NCI-H524 treated with DMSO at 0.1 percent for 48 hours (cell line): ENCODE results near the gene PAX5.

ENCODE experiments used
- DNase-seq: peaks from one replicate; lab custom pipeline; 2025; lab: John Stamatoyannopoulos, UW

The PAX5 gene

DNA sequence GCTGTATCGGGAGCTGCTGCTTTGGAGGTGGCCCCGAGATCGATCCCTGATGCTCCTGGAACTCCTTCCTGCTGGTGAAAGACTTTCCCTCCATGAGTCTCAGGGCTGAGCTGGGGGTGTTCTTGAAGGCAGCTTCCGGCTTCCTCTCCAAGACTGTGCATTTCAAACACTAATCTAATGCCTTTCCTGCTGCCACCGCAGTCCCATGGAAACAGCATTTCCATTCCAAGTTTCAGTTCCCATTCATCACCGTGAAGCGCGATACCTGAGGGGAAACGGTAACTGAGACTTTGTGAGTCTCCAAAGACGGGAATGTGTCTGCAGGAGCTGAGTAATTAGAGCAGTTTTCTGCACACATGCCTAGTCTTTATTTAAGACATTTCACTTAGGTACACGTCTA lies 230.1 kb downstream of the PAX5 start:
- no peak for DNase-seq

DNA sequence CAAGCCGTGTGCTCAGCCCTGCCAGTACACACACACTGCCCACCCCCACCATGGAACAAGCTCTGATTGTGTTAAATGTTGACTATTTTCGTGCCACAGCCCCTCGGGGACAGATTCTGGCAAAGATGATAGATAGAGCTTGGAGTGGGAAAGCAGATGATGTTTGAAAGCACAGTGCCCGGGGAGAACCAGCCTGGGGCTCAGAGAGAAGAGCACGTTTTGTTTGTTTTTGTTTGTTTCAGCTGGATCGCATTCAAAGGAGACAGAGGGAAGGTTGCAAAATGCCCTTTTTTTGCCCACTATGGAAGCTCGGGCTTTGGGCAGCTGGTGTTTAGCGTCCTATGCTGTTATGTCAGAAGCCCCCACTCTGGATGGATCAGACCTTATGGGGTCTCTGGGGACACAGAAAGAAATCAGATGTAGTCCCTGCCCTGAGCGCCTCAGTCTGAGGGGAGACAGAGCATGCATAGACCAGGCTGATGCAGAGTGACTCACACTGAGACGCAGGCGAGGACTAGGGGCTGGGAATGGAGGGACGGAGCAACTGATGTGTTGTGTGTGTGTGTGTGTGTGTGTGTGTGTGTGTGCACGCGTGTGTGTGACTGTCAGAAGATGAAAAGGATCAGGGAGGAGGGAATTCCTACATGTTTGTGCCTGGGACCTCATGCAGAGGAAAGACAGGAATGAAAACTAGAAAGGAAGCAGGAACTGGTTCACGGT lies 231.7 kb downstream of the PAX5 start:
- no peak for DNase-seq

DNA sequence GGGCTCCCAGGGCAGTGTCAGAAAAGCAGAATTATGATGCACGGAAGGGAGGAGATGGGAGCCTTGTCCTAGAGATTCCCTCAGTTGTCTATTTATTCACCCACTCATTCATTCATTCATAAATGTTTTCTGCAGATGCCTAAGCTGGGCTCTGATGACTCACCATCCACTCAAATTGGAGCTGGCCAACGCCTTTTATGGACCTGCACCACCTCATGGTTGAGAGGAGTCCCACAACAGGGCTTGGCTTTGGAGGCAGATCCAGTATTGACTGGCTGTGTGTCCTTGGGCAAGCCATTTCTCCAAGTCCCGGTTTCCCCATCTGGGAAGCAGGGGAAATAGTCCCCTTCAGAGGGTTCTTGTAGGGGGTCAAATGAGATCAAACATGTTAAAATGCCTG lies 233.6 kb downstream of the PAX5 start:
- no peak for DNase-seq

DNA sequence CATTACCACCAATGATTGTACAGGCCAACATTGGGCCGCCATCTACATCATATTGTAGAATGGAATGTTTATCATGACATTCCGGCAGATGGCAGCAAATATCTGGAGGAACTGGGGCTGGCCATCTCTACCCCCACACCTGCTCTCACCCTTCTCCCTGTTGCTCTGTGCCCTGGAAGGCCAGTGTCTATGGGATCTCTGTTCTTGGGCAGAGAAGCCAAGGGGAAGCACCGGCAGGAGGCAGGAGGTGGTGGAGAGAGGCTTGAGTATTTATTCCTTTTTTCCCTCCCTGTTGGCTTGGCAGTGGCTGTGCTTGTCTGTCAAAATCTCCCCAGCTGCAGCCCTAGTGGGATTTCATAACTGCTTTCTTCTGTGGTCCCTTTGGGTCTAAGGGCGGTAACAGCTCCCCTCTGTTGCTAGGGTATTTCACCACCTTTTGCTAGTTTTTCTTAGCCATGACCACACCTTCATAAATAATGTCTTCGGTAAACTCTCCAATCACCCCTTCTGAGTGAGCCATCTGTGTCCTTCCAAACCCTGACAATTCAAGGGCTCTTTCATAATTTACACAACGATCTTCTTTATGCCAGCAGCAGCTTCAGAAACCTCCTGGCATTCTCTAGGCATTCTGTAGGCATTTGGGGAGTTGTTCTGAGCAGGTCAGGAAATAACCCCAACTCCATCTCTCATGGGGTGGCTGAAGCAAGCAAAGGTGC lies 235.6 kb downstream of the PAX5 start:
- DNase-seq: no peak

DNA sequence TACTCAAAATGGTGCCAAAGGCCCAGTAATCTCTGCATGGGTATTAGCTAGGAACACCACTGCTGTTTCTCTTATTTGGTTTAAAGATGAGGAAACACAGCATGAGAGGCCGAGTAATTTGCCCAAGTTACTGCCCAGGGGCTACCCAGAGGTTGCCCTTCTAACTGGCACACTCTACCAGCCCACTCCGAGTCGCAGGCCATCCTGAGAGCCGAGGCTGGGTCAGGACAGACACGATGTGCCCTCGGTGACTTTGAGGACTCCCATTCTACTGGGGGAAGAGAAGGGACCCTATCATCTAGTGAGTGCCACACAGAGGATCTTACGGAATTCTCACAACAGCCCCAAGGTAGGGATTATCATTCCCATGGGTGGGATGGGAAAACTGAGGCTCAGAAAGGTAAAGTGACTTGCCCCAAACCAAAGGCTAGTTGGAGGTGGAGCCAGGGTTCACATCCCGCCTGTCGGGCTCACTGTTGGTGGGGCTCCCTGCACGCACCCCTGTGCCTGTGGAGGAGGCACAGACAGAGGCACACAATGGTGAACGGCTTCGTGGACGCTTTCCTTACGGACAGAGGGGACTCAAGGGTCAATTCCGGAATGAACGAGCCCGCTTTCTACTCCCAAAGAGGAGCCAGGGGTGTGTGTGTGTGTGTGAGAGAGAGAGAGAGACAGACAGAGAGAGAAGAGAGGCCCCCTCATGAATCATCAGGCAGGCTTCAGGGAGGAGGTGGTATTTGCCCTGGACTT lies 236.4 kb downstream of the PAX5 start:
- DNase-seq: no peak

- DNase-seq: no peak
Observed at GRCh38 chr9:36796671-36797419, 237.2 kb downstream of the PAX5 start.

DNA sequence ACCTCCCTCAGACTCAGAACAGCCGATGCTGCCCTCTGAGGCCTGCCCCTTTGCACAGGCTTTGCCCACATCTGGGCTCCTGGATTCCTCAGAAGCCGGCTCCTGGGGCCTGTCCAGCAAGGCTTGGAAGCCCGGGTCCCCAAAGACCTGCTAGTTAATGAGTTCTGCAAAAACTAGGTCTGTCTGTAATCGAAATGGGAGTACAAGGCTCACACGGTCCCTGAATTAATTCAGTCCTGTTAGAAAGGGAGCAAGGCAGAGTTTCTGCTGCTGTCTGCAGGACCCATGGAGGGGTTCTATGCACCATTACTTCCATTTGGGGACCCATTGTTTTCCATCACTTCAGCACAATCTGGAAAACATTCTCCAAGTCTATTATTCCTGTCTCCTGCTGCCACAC lies 239.6 kb downstream of the PAX5 start:
- no peak for DNase-seq

DNA sequence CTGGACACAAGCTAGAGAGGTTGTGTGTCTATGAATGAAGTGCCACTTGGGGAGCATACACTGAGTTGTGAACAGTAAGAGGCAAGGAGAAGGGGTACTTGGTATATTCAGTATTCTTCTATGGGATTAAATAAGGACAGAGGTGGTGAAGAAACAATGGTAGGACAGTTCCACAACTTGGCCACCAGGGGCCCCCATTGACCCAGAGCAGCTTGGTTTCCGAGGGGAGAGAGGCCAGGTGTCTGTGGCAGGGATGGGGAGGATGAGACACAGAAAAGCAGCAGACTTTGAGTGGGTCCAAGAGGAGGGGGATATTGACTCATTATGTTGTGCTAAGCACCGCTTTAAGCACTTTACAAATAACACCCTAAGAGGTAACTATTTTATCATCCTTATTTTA lies 240.8 kb downstream of the PAX5 start:
- DNase-seq: no peak

- no peak for DNase-seq
Observed at GRCh38 chr9:36791222-36791950, 242.7 kb downstream of the PAX5 start.

GRCh38 chr9:36789886-36790285 lies 244.2 kb downstream of the PAX5 start:
- DNase-seq: no peak

DNA sequence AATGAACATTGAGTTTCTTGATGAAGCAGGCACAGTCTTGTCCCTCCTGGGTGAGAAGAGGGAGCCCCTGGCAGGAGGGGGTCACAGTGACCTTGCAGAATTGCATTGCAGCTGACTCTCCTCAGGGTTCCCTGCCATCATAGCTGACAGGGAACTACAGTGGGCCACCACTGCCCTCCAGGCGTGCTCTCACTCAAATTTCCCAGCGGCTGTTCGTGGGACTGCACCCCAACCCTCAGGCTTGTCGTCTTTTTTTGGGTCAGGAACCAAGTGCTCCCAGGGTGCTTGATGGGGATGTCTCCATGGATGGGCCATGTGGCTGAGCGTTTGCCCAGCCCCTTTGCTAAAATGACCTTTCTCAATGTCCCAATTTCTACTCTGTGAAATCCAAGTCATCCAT lies 245.5 kb downstream of the PAX5 start:
- no peak for DNase-seq

- DNase-seq: no peak
Observed at GRCh38 chr9:36787709-36788108, 246.4 kb downstream of the PAX5 start.
